Adrenal gland (tissue), 12 donors: Measurements from ENCODE around the gene AGAP1. TPM values are rescaled to one million over a fixed set of nuclear protein-coding genes. Genes with fewer than 3 reads are reported as not detected.

Source experiments
- DNase-seq, 7 donors: peaks; one replicate each; pipeline ENCODE4 v3.0.0-alpha.2; 2019 to 2020
- H3K27ac ChIP-seq, 5 donors: fragments of 200-600 bp; sonication (generic) in 4 of 5; 1 replicate in 3 of 5; 2 replicates in 2 of 5; pipeline versions ENCODE4 v1.5.1 to v1.8.0; 2016 to 2020; ENCODE audit warnings: mild to moderate bottlenecking in 1 of 5
- H3K27me3 ChIP-seq: fragments of 200-600 bp; 2 replicates; pipeline ENCODE4 v1.8.0; 2021
- H3K36me3 ChIP-seq, 2 donors: fragments of 200-600 bp; replicated peaks in 1 of 2; 1 replicate in 1 of 2; 2 replicates in 1 of 2; pipeline versions ENCODE4 v1.5.1 to v1.8.0; 2018 to 2022
- H3K4me1 ChIP-seq, 2 donors: fragments of 200-600 bp; replicated peaks in 1 of 2; 1 replicate in 1 of 2; 2 replicates in 1 of 2; pipeline versions ENCODE4 v1.5.1 to v1.8.0; 2018 to 2021
- H3K4me3 ChIP-seq, 4 donors: fragments of 200-600 bp; sonication (generic) in 3 of 4; one replicate each; pipeline ENCODE4 v1.5.1; 2016 to 2018
- H3K9me3 ChIP-seq, 3 donors: fragments of 200-600 bp; sonication (generic) in 1 of 3; replicated peaks in 1 of 3; 1 replicate in 2 of 3; 2 replicates in 1 of 3; pipeline versions ENCODE4 v1.5.1 to v1.8.0; 2016 to 2021
- POLR2A ChIP-seq, 2 donors: fragments of 450-650 bp; IDR thresholded peaks; one replicate each; pipeline ENCODE4 v1.6.1; 2017; ENCODE audit warnings: antibody characterized with exemption in 2 of 2, mild to moderate bottlenecking in 2 of 2, moderate library complexity in 1 of 2
- WGBS, 4 donors: extraction: QIAGEN DNeasy Blood & Tissue Kit in 2 of 4; methylation state at CpG; one replicate each; pipeline versions ENCODE4 v1.1.5 to v1.1.7; 2013 to 2017; 5-methylcytosine and 5-hydroxymethylcytosine counted together
- intact Hi-C, 2 donors: fragments of 100-400 bp; cut with DNase I; formaldehyde crosslinking; loops; one replicate each; pipeline versions ENCODE4 v1.14.1 to v1.15.0; 2022 to 2023
- polyA plus RNA-seq, 3 donors: library from polyadenylated mRNA; stranded (reverse); fragments of 200-250 nt in 2 of 3; fragments of 350-450 nt in 1 of 3; fragmentation: Illumina TruSeq in 1 of 3; extraction: RNeasy Lipid Tissue Mini Kit (QIAGEN cat#74804) in 1 of 3; gene quantifications; one replicate each; pipeline ENCODE4 v1.2.3, GENCODE V29; 2013 to 2014
- total RNA-seq, 9 donors: library from RNA; depleted of rRNA in 4 of 9; stranded (reverse); fragments of >200 nt in 4 of 9; fragments of 120-200 nt in 1 of 9; fragmentation: NEBNext Ultra II Directional in 1 of 9; extraction: Animal tissue kit (Norgen Biotek cat#: 25700) in 1 of 9; gene quantifications; one replicate each; pipeline versions ENCODE4 v1.1.0 to v1.2.4, GENCODE V29; 2013 to 2023
- TF ChIP-seq, protein P1 (sequence below), 6 experiments: fragments of 450-650 bp in 4 of 6; fragments of 200-600 bp in 2 of 6; sonication (generic) in 1 of 6; IDR thresholded peaks; 1 replicate in 5 of 6; 2 replicates in 1 of 6; pipeline versions ENCODE4 v1.5.1 to v1.8.0; 2016 to 2021; ENCODE audit warnings: antibody characterized with exemption in 6 of 6, mild to moderate bottlenecking in 2 of 6, moderate library complexity in 1 of 6
- donor health status: healthy with polysubstance abuse.
- donor health status: Bipolar disorder and iron deficiency.
- donor health status: DM: yes; HTN: yes; CAD: no.
- donor health status: DM: no; HTN: no; CAD: no.
- donor health status: DM: no; HTN: no; CAD: no.
- donor health status: DM: yes; HTN: yes; CAD: no.

AGAP1 gene
- total and polyA plus RNA-seq, 12 donors: 5.3 to 29.6 (median 17.7) TPM

- Histone ChIP-seq H3K4me1 (no peaks in the 10 kb centered on the region), H3K36me3 (no peaks in the 10 kb centered on the region)
- DNase-seq: no peak
These were observed 508.0 kb downstream of the AGAP1 start for GRCh38 chr2:236001854-236002253.

GRCh38 chr2:236008006-236008405, 514.2 kb downstream of the AGAP1 start:
- intact Hi-C loops: no loop called here
- TF ChIP-seq, protein P1, sequence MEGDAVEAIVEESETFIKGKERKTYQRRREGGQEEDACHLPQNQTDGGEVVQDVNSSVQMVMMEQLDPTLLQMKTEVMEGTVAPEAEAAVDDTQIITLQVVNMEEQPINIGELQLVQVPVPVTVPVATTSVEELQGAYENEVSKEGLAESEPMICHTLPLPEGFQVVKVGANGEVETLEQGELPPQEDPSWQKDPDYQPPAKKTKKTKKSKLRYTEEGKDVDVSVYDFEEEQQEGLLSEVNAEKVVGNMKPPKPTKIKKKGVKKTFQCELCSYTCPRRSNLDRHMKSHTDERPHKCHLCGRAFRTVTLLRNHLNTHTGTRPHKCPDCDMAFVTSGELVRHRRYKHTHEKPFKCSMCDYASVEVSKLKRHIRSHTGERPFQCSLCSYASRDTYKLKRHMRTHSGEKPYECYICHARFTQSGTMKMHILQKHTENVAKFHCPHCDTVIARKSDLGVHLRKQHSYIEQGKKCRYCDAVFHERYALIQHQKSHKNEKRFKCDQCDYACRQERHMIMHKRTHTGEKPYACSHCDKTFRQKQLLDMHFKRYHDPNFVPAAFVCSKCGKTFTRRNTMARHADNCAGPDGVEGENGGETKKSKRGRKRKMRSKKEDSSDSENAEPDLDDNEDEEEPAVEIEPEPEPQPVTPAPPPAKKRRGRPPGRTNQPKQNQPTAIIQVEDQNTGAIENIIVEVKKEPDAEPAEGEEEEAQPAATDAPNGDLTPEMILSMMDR (IDR thresholded peaks at IDR 0.05): no peak
- TF ChIP-seq POLR2A (IDR thresholded peaks at IDR 0.05): no peak
- no peak for DNase-seq
- Histone ChIP-seq H3K4me1 (no peaks in the 10 kb centered on the region), H3K27me3 (no peaks in the 10 kb centered on the region), H3K9me3 (no peaks in the 10 kb centered on the region), H3K36me3 (no peaks in the 10 kb centered on the region), H3K27ac (no peak overlapping the region), H3K4me3 (no peak overlapping the region)
- WGBS, 4 donors: 87 to 97% (median 88%) methylated on average over 6 of the region's 6 CpGs

More at GRCh38 chr2:236001854-236002253, 508.0 kb downstream of the AGAP1 start:
- Histone ChIP-seq H3K27me3 (no peaks in the 10 kb centered on the region), H3K9me3 (no peaks in the 10 kb centered on the region), H3K4me3 (no peak overlapping the region), H3K27ac (no peak overlapping the region)
- WGBS, 4 donors: 90 to 92% (median 91%) methylated on average over 8 of the region's 8 CpGs
- TF ChIP-seq POLR2A (IDR thresholded peaks at IDR 0.05): no peak
- TF ChIP-seq, protein P1 (IDR thresholded peaks at IDR 0.05): no peak
- intact Hi-C loops: no loop called here

DNA sequence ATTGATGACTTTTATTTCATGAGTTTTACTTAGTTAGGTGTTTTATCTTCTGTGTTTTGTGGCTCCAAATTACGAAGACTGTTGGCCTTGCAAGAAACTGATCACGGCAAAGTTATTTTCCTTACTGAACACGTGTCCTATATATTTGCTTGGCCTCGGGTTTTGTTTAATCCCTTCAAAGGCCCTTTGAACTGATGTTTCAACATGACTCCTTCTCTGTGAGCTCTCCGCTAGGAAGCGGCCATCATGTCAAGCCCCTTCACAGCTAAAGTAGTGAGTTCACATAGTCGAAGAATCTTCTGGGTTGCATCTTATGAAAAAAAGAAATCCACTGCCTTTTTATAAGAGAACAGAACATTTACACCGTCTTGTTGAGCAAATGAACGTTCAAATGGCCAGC, 515.0 kb downstream of the AGAP1 start:
- intact Hi-C loops: no loop called here
- 91 to 95% (median 95%) methylated on average over 9 of the region's 9 CpGs for WGBS, 4 donors
- TF ChIP-seq, protein P1 (IDR thresholded peaks at IDR 0.05): no peak
- no peak for TF ChIP-seq POLR2A (IDR thresholded peaks at IDR 0.05)
- Histone ChIP-seq H3K4me3 (no peak overlapping the region), H3K27me3 (no peaks in the 10 kb centered on the region), H3K36me3 (no peaks in the 10 kb centered on the region), H3K27ac (no peak overlapping the region), H3K9me3 (no peaks in the 10 kb centered on the region), H3K4me1 (no peaks in the 10 kb centered on the region)
- DNase-seq: no peak

- Histone ChIP-seq H3K4me1 (no peaks in the 10 kb centered on the region), H3K36me3 (no peaks in the 10 kb centered on the region), H3K27me3 (no peaks in the 10 kb centered on the region), H3K9me3 (no peaks in the 10 kb centered on the region), H3K27ac (no peak overlapping the region), H3K4me3 (no peak overlapping the region)
- DNase-seq: no peak
- WGBS, 4 donors: 87 to 89% (median 88%) methylated on average over 15 of the region's 15 CpGs
- intact Hi-C loops: no loop called here
- TF ChIP-seq, protein P1 (IDR thresholded peaks at IDR 0.05): no peak
- TF ChIP-seq POLR2A (IDR thresholded peaks at IDR 0.05): no peak
These were observed 517.3 kb downstream of the AGAP1 start for GRCh38 chr2:236010920-236011685.
